BE2C (cell line): Measurements from ENCODE around the gene LRPAP1.

Experiments
- DNase-seq: peaks from one replicate; pipeline ENCODE4 v3.0.0-alpha.2; 2020
- H3K27me3 ChIP-seq: fragments of 250-450 bp; sonication (Bioruptor Pico); 2 replicates; pipeline ENCODE4 v1.5.1; 2020; ENCODE audit warnings: mild to moderate bottlenecking
- H3K36me3 ChIP-seq: fragments of 250-450 bp; sonication (Bioruptor Pico); 2 replicates; pipeline ENCODE4 v1.5.1; 2020; ENCODE audit warnings: mild to moderate bottlenecking
- H3K4me1 ChIP-seq: fragments of 250-450 bp; sonication (Bioruptor Pico); 2 replicates; pipeline ENCODE4 v1.5.1; 2020
- H3K4me3 ChIP-seq: 2 replicates; pipeline ENCODE4 v1.5.1; 2011; ENCODE audit warnings: low read depth, low read length
- H3K9me3 ChIP-seq: fragments of 250-450 bp; sonication (Bioruptor Pico); 2 replicates; pipeline ENCODE4 v1.5.1; 2020
- TF ChIP-seq, protein P1 (sequence below): IDR thresholded peaks from 2 replicates; pipeline ENCODE4 v1.5.1; 2012; ENCODE audit warnings: mild to moderate bottlenecking, low read depth, low read length

LRPAP1 gene

DNA sequence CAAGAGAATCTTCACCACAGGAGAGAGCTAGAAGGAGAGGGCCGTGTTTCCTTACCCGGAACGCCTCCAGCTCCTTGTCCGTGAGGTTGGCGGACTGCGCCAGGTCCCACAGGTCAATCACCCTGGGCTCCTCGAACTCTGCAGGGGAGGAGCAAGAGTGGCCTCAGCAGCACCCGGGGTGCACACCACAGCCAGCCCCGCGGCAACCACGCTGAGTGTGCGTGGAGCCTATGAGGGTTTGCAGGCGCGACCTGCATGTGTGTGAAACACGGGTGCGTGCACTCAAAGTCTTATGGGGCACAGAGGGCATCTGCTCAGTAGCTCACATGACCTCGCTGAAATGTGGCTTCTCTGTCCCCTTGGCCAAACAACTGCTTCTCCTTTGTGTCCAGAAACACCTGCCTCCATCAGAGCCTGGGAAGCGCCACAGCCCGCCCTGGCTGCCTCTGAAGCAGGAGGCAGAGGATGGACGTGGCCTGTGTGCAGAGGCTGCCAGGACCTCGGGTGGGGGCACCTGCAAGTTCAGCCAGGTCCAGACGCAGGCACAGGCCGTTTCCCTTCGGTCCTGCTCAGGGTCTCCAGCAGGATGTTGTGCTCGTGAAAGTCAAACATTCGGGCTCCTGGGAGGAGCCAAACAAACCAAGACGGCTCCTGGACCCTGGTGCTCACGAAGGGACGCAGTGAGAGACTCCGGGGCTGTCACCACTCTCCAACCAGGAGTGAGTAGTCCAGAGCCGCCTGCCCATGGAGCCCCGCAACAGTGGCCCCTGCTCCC, 16.0 kb downstream of the LRPAP1 start:
- TF ChIP-seq, protein P1, sequence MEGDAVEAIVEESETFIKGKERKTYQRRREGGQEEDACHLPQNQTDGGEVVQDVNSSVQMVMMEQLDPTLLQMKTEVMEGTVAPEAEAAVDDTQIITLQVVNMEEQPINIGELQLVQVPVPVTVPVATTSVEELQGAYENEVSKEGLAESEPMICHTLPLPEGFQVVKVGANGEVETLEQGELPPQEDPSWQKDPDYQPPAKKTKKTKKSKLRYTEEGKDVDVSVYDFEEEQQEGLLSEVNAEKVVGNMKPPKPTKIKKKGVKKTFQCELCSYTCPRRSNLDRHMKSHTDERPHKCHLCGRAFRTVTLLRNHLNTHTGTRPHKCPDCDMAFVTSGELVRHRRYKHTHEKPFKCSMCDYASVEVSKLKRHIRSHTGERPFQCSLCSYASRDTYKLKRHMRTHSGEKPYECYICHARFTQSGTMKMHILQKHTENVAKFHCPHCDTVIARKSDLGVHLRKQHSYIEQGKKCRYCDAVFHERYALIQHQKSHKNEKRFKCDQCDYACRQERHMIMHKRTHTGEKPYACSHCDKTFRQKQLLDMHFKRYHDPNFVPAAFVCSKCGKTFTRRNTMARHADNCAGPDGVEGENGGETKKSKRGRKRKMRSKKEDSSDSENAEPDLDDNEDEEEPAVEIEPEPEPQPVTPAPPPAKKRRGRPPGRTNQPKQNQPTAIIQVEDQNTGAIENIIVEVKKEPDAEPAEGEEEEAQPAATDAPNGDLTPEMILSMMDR, result no peak
- Histone ChIP-seq H3K27me3 (no peaks in the 10 kb centered on the region), H3K36me3 (peaks cover 82% of the 10 kb centered on the region), H3K9me3 (no peaks in the 10 kb centered on the region), H3K4me1 (no peaks in the 10 kb centered on the region), H3K4me3 (no peak overlapping the region)
- peak; percentile 6 for DNase-seq

DNA sequence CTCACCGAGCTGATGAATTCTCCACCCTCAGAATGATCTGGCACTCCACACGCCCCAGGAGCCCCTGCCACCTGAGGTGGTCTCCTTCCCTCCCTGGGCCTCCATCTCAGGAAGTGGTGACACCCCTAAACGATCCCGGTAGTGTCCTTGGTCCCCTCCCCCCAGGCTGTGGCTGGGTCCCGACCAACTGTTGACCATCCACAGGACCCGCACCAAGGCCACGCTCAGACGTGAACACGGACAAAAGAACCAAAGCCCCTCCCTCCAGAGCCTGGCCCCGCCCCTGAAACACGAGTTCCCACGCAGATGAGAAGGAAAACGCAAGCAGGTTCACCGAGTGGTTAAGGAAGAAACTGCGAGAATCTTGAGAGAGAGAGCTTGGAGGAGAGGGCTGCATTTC, 16.6 kb downstream of the LRPAP1 start:
- TF ChIP-seq, protein P1, result no peak
- peak; percentile 12 for DNase-seq
- Histone ChIP-seq H3K4me3 (no peak overlapping the region), H3K9me3 (no peaks in the 10 kb centered on the region), H3K27me3 (no peaks in the 10 kb centered on the region), H3K36me3 (peaks cover 82% of the 10 kb centered on the region), H3K4me1 (no peaks in the 10 kb centered on the region)

DNA sequence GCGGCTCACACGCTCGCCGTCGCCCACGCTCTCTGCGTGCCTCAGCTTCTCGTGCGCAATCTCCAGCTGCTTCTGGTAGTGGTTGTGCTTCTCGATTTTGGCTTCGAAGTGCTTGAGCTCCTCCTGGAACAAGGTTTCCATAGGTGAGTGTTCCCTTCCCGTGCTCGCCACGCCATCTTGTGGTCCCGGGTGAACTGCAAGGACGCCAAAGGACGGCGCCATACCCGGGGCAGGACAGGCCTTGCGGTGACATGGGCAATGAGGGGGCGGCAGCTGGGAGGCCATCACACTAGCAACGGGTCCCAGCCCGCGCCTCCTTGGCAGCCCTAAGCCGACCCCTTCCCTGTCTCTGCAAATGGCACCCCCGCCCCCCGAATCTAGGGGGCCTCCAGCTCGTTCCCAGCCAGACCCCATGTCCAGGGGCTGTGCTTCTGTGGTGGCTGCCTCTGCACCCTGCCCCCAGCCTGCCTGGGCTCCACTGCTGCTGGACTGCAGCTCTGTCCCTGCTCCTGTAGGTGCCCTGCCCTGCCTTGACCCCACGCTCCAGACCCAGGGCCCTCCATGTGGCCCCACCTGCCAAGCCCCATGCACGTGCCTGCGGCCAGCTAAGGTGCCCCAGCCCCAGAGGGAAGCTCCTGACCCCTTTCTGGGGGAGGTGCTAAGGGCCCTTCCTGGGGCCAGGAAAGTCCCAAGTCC, 17.3 kb downstream of the LRPAP1 start:
- no peaks in the 10 kb centered on the region for H3K27me3 ChIP-seq
- H3K36me3 ChIP-seq, result peaks cover 80% of the 10 kb centered on the region
- no peaks in the 10 kb centered on the region for H3K9me3 ChIP-seq
- H3K4me3 ChIP-seq, result no peak overlapping the region
- peak; percentile 46 for DNase-seq
- no peaks in the 10 kb centered on the region for H3K4me1 ChIP-seq
- TF ChIP-seq, protein P1, result peak; percentile 36

DNA sequence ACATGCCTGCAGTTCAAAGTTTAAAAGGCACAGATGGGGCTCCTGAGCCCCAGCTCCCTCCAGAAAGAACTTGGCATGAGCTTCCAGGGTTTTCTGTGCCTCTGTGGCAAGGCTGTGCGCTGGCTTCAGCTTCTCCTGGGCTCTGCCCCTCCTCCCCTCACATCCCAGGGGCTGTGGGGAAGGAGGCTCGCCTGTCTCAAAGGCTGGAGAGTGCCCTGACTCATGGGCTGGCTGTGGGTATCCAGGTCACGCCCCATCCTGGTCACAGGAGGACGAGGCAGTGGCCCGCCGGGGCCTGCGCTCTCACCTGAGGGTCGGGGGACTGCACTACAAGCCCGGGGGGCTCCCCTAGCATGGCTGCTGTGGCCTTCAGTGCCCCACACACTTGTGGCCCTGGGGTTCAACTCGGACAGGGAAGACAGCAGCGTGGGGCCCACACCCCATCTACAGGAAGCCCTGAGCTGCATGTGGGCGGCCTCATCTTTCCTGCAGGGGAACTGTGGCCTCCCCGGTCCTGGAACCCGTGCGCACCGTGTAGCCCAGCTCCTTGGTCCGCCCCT, 17.9 kb downstream of the LRPAP1 start:
- H3K4me1 ChIP-seq, result no peaks in the 10 kb centered on the region
- no peak overlapping the region for H3K4me3 ChIP-seq
- H3K36me3 ChIP-seq, result peaks cover 74% of the 10 kb centered on the region
- TF ChIP-seq, protein P1, result no peak
- DNase-seq, result peak; percentile 3
- no peaks in the 10 kb centered on the region for H3K27me3 ChIP-seq
- H3K9me3 ChIP-seq, result no peaks in the 10 kb centered on the region

DNA sequence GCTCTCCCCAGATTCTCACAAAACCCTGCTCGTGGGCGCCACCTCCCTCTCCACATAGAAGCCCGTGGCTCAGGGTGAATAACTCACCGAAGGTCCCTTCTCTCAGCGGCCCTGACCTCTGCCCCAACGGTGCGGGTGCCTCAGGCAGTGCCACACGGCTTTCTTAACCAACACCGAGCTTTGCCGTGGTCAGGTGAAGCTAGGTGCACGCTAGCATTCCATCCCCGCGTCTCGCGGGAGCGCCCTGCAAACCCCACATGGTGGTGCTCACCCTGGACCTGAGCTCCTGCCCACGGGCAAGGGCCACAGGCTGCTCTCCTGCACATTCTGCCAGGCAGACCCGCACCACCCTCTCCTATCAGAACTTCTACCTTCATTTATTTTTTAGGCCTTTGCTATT, 18.4 kb downstream of the LRPAP1 start:
- Histone ChIP-seq H3K4me3 (no peak overlapping the region), H3K36me3 (peaks cover 71% of the 10 kb centered on the region), H3K27me3 (no peaks in the 10 kb centered on the region), H3K4me1 (no peaks in the 10 kb centered on the region), H3K9me3 (no peaks in the 10 kb centered on the region)
- peak; percentile 8 for DNase-seq
- TF ChIP-seq, protein P1, result no peak

DNA sequence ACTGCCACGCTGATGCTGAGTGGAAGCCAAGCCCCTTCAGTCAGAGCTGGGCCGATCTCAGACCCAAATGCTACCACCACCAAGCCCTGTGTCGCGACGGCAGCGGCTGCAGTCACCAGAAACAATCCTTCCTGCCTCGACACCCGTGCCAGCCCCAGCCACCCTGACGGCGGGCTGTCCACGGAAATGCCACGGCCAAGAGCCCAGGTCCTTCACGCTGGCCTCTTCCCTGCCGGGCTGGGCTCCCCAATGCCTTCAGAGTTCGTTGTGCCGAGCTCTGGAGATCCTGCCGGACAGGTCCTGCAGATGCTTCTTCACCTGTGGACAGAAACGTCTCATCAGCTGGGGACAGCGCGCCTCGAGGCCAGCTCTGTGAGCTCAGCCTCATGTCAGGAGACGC, 19.5 kb downstream of the LRPAP1 start:
- Histone ChIP-seq H3K36me3 (peaks cover 74% of the 10 kb centered on the region), H3K9me3 (no peaks in the 10 kb centered on the region), H3K4me3 (no peak overlapping the region), H3K27me3 (no peaks in the 10 kb centered on the region), H3K4me1 (no peaks in the 10 kb centered on the region)
- TF ChIP-seq, protein P1, result no peak
- no peak for DNase-seq
